Measurements from ENCODE around the gene WWOX.

- TF ChIP-seq CTCF (IDR thresholded peaks at IDR 0.05; ENCODE audit: borderline replicate concordance, extremely low read depth, low read length, poor library complexity, severe bottlenecking) (no peak), EZH2 (IDR thresholded peaks at IDR 0.05; ENCODE audit: borderline replicate concordance, low read depth, low read length, severe bottlenecking) (no peak)
Observed at GRCh38 chr16:78663690-78664089, 564.2 kb downstream of the WWOX start.
